ENCODE results near the gene PTPRU.

- TF ChIP-seq SP1 (IDR thresholded peaks at IDR 0.05) (no peak), LEF1 (IDR thresholded peaks at IDR 0.05; ENCODE audit: borderline replicate concordance) (no peak), BHLHE40 (IDR thresholded peaks at IDR 0.05; ENCODE audit: borderline replicate concordance) (no peak), FOXM1 (IDR thresholded peaks at IDR 0.05; ENCODE audit: borderline replicate concordance) (no peak), FOXA1 (IDR thresholded peaks at IDR 0.05) (no peak), ARNT (IDR thresholded peaks at IDR 0.05) (no peak), CTBP1 (IDR thresholded peaks at IDR 0.05; ENCODE audit: borderline replicate concordance) (no peak), ZNF384 (IDR thresholded peaks at IDR 0.05) (no peak), FOXK2 (IDR thresholded peaks at IDR 0.05) (no peak)
These were observed 82.4 kb downstream of the PTPRU start for GRCh38 chr1:29318724-29319123.

Data from HEK293T (cell line).